ENCODE measurements around the gene COL7A1.

COL7A1 gene

DNA sequence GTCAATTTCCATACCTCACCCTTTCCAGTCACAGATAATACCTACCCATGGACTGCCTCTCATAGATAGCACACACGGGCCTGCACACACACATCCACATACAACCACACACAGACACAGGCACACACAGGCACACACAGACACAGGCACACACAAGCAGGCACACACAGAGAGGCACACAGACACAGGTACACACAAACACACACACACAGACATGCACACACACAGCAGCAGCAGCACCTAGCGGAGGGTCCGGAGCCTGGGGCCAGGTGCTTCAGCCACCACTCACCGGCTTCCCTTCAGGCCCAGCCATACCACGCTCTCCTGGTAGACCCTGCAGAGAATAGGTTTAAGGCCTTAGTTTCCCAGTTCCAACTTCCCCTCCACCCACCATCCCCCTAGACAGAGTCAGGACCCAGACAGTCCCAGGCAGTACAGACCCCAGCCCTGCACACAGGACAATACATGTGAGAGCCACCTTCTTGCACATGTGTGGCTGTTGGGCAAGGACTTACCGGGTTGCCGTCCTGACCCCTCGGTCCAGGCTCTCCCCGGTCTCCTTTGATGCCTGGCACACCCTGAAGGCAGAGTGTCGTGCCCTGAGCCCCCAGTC, 21.1 kb downstream of the COL7A1 start:
- TF ChIP-seq, protein P1, sequence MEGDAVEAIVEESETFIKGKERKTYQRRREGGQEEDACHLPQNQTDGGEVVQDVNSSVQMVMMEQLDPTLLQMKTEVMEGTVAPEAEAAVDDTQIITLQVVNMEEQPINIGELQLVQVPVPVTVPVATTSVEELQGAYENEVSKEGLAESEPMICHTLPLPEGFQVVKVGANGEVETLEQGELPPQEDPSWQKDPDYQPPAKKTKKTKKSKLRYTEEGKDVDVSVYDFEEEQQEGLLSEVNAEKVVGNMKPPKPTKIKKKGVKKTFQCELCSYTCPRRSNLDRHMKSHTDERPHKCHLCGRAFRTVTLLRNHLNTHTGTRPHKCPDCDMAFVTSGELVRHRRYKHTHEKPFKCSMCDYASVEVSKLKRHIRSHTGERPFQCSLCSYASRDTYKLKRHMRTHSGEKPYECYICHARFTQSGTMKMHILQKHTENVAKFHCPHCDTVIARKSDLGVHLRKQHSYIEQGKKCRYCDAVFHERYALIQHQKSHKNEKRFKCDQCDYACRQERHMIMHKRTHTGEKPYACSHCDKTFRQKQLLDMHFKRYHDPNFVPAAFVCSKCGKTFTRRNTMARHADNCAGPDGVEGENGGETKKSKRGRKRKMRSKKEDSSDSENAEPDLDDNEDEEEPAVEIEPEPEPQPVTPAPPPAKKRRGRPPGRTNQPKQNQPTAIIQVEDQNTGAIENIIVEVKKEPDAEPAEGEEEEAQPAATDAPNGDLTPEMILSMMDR (conservative IDR thresholded peaks at IDR 0.05) = no peak
- H3K27ac ChIP-seq = no peak overlapping the region

DNA sequence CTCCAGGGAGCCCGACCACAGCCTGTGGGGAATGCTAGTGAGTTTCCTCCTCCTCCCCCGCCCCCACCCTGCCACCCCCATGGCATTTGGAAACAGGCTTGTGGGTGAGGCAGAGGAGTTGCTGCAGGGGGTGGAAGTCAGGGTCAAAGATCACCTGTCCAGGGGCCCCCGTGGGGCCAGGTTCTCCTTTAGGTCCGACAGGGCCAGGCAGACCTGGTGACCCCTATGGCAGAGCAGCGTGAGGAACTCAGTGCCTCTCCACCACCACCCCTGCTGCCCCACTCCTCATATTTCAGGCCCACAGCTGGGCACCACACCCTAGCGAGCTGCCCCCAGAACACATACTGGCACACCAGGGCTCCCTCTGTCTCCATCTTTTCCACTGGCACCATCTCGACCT, 22.6 kb downstream of the COL7A1 start:
- no peak overlapping the region for H3K27ac ChIP-seq
- TF ChIP-seq, protein P1 (conservative IDR thresholded peaks at IDR 0.05) = no peak

DNA sequence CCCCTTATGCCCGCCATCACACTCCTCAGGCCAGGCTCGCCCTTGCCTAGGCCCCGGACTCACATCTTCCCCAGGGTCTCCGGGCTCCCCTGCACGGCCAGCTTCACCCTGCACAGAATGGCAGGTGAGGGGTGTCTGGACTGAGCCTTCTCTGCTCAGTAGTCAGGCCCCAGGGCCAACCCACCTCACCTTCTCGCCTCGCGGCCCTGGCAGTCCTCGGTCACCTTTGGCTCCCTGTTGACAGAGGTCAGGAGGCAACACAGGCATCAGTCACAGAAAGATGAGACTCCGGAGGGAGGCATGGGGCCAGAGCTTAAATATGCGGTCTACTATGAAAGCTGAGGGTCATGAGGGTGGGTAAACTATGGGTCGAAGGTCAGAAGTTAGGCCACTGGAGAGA, 23.2 kb downstream of the COL7A1 start:
- TF ChIP-seq, protein P1 (conservative IDR thresholded peaks at IDR 0.05) = no peak
- H3K27ac ChIP-seq = no peak overlapping the region

DNA sequence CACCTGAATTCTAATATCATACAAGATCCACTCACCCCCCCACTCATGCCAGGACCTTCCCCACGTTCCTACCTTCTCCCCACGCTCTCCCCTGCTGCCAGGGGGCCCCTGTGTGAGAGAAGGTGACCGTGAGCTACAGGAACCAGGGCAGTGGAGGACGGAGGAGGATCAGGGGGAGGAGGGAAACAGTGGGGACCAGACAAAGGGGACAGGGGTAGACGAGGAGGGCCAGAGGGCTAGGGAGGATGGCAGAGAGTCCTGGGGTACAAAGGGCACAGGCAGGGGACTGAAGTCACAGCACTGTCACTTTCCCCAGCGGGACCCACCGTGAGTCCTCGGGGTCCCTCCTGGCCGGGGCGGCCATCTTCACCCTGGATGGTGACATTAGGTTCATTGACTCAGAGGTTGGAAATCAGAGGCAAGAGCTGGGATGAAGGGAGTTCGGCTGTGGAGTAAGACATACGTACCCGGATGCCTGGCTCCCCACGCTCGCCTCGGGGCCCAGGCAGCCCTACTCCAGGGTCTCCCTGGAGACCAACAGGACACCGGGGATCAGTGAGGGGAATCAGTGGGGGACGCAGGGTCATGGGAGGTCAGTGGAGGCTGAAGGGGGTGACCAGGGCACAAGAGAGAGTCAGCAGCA, 25.2 kb downstream of the COL7A1 start:
- TF ChIP-seq, protein P1 (conservative IDR thresholded peaks at IDR 0.05) = no peak
- no peak overlapping the region for H3K27ac ChIP-seq

DNA sequence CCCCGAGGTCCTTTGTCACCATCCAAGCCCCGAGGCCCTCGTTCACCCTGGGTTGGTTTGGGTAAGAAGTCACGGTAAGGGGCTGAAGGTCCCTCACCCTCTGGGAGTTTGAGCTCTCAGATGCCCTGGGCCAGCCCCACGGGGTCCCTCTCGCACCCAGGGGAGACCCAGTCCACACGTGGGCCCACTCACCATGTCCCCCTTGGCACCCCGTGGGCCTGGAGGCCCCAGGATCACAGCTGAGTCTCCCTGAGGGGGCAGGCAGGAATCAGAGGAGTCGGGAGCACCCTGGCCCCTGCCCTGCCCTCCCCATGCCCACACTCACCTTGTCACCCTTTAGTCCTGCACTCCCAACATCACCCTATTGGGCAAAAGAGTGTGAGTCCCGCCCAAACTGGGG, 25.7 kb downstream of the COL7A1 start:
- no peak overlapping the region for H3K27ac ChIP-seq
- TF ChIP-seq, protein P1 (conservative IDR thresholded peaks at IDR 0.05) = no peak

DNA sequence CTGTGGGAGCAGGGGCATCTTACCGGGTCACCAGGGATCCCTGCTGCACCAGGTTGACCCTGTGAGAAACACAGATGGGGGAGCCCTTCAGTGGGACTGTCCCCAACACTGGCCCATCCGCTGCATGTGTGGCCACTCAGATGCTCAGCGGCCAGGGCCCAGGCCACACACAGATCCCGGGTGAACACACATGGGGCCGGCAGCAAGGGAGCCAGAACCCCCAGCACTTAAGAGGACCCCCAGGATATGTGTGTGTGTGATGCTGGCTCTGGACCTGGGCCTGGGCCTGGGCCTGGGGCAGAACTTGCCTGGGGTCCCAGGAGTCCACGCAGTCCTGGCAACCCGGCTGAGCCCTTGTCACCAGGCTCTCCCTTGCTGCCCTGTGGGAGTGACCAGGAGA, 26.7 kb downstream of the COL7A1 start:
- TF ChIP-seq, protein P1 (conservative IDR thresholded peaks at IDR 0.05) = no peak
- H3K27ac ChIP-seq = no peak overlapping the region

DNA sequence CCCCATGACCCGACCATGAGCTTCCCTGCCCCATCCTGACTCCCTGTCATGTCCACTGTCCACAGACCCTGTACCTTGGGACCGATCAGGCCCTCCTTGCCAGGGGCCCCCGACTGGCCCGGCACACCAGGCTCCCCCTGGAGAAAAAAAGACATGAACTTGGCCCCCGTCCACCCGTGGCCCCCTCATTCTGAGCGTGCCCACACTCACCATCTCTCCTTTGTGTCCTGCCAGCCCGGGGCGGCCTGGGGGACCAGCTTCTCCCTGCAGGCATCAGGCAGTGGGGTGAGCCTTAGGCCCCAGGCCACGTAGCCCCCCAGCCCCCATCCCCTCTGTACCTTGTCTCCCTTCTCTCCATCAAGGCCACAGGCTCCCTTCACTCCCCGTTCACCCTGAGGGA, 27.6 kb downstream of the COL7A1 start:
- TF ChIP-seq, protein P1 (conservative IDR thresholded peaks at IDR 0.05) = no peak
- H3K27ac ChIP-seq = no peak overlapping the region
